ENCODE results near the gene PAX7.

- TF ChIP-seq CTCF (IDR thresholded peaks at IDR 0.05) (no peak), POLR2A (IDR thresholded peaks at IDR 0.05) (no peak), EP300 (IDR thresholded peaks at IDR 0.05) (no peak)
These were observed 112.6 kb downstream of the PAX7 start for GRCh38 chr1:18743233-18743632.
